ENCODE data around the gene GPR42.
"Not testable (repeated sequence)": the region's sequence is repeated elsewhere in the genome, so short reads cannot be mapped to it uniquely, and the experiment has no call there.

The GPR42 gene

DNA sequence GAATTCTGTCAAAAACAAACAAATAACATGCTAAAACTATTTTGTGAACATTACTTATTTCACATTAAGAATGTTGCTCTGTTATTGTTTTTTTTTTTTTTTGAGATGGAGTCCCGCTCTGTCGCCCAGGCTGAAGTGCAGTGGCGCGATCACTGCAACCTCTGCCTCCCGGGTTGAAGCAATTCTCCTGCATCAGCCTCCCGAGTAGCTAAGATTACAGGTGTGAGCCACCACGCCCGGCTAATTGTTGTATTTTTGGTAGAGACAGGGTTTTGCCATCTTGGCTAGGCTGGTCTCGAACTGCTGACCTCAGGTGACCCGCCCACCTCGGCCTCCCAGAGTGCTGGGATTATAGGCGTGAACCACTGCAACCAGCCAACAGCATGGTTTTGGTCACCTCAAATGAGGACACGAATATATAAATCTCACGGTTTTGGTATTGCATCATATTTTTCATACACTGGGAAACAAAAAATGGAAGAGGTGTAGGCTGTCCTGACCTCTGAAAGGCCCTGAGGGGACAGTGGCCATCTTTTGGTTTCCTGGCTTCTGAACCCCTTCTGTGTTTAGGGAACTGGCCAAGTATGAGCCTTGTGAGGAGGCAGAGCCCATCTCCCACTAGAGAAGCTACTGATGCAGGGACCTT is 25.5 kb downstream of the GPR42 start:
- no peak for DNase-seq (ENCODE audit: low spot score)

DNA sequence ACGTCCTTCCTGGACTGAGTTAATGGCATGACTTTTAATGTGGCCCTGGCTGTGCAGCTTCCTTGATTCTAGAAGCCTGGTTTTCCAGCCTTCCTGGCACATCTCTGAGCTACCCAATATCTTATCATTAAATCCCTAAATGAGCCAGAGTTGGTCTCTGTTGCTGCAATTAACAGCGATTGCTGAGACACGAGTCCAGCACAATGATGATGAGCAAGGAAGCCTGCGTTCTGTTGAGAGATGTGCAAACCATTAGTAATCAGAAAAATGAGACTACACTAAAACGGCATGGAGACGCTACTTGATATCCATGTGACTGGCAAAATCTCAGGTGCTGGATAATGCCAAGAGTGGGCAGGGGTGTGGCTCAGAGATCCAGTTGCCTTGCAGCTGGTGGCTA is 26.2 kb downstream of the GPR42 start:
- no peak for DNase-seq (ENCODE audit: low spot score)

DNA sequence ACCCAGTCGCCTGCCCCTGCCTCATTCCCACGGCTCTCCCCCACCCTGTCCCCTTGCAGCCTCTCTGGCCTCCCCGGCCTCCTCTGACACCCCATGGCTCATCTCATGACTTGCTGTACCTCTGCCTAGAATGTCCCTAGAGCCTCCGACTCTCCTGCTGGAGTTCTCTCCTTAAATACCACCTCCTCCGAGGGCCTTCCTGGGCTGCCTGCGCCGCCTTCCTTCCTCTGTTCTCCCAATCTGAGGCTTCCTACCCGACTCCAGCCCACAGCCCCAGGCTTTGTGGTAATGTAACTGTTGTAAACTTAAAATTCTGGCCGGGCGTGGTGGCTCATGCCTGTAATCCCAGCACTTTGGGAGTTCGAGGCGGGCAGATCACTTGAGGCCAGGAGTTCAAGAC is 27.7 kb downstream of the GPR42 start:
- no peak for DNase-seq (ENCODE audit: low spot score)

DNA sequence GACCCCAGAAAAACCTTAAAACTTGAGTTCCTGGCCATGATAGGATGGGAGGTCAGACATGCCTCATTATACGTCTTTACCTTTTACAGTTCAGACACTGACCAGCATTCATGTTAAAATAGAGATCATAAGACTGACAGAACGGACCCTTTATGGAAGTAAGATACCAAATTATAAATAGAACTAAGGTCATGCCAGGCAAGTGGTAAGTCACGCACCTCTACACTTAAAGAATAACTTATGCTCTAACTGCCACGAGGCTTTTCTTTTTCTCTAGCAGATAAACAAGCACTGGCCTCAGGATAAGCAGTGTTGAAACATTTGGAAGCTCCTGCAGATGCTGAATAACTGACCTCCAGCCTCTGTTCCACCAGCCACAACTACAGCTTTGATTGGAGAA is 28.4 kb downstream of the GPR42 start:
- DNase-seq (ENCODE audit: low spot score) = no peak

GRCh38 chr19:35399948-35400772 is 29.3 kb downstream of the GPR42 start:
- no peak for DNase-seq (ENCODE audit: low spot score)

GRCh38 chr19:35400773-35401100 is 29.9 kb downstream of the GPR42 start:
- no peak for DNase-seq (ENCODE audit: low spot score)

DNA sequence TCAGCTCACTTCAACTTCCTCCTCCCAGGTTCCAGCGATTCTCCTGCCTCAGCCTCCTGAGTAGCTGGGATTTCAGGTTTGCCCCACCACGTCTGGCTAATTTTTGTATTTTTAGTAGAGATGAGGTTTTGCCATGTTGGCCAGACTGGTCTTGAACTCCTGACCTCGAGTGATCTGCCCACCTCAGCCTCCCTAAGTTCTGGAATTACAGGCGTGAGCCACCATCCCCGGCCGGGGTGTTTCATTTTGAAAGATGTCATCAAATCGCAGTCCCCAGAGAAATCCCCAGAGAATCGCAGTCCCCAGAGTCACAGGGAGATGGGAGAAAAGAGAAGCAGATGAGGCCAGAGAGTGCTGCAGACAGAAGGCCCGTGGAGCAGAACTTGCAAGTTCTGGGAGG is 30.5 kb downstream of the GPR42 start:
- not testable (repeated sequence) for DNase-seq (ENCODE audit: low spot score)

DNA sequence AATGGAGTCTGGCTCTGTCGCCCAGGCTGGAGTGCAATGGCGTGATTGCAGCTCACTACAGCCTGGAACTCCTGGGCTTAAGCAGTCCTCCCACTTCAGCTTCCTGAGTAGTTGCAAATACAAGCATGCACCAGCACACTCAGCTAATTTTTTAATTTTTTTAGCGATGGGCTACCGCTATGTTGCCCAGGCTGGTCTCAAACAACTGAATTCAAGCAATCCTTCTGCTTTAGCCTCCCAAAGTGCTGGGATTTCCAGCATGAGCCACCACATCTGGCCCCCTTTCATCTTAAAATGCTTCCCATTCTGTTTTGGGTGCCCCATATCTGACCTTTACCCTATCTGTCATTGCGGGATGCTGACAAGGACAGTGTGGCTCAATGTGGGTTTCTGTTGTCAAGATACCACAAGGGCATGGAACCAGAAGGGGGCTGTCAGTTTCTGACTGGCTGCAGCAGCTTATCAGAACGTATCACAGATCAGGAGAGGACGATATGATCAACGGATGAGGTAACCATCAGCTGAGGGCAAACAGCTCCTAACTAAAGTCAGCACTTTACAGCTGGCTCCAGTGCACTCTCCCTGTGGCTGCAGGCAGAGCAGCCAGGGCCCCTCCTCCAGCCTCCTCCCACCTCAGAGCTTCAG is 32.4 kb downstream of the GPR42 start:
- DNase-seq (ENCODE audit: low spot score) = no peak

DNA sequence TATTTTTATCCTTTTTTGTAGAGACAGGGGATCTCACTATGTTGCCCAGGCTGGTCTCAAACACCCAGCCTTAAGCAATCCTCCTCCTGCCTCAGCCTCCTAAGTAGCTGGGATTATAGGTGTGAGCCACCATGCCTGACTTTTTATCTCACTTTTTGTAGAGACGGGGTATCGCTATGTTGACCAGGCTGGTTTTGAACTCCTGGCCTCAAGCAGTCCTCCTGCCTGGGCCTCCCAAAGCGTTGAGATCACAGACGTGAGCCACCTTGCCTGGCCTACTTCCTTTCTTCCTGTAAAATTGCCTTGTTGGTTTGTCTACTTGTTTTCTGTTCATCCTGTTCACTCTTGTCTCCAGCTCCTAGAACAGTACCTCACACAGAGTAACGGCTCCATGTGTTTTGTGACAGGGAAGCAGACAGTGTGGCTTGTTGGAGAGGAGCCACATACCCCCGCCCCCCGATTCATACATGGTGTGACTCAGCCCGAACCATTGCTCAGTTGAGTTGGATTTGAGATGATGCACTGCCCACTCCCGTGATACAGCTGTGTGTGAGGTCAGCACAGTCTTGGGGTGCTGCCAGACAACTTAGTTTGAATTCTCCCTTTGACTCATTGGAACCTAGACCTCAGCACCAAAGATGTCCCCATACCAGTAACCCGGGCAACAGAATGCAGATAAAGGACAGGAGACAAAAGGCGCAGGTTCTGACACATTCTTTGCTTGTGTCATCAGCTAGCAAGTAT is 34.2 kb downstream of the GPR42 start:
- no peak for DNase-seq (ENCODE audit: low spot score)

DNA sequence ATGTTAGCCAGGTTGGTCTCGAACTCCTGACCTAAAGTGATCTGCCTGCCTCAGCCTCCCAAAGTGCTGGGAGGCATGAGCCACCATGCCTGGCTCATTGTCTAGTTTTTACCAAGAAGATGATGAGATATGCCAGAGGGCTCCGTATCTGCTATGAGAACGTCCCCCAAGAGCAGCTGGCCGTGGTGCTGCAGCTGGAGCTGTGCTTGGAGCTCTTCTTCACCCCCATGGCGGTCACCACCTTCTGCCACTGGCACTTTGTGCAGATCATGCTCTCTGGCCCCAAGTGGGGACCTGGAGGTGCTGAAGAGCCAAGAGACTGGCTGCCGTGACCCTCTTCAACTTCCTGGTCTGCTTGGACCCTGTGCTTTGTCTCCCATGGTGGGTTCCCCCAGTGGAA is 36.8 kb downstream of the GPR42 start:
- no peak for DNase-seq (ENCODE audit: low spot score)

- no peak for DNase-seq (ENCODE audit: low spot score)
Observed at GRCh38 chr19:35408284-35409171, 37.7 kb downstream of the GPR42 start.

- no peak for DNase-seq (ENCODE audit: low spot score)
Observed at GRCh38 chr19:35409191-35409590, 38.3 kb downstream of the GPR42 start.

- DNase-seq (ENCODE audit: low spot score) = no peak
Observed at GRCh38 chr19:35410487-35410886, 39.6 kb downstream of the GPR42 start.

- DNase-seq (ENCODE audit: low spot score) = no peak
Observed at GRCh38 chr19:35414442-35414841, 43.6 kb downstream of the GPR42 start.

- DNase-seq (ENCODE audit: low spot score) = no peak
Observed at GRCh38 chr19:35416331-35416730, 45.5 kb downstream of the GPR42 start.

DNA sequence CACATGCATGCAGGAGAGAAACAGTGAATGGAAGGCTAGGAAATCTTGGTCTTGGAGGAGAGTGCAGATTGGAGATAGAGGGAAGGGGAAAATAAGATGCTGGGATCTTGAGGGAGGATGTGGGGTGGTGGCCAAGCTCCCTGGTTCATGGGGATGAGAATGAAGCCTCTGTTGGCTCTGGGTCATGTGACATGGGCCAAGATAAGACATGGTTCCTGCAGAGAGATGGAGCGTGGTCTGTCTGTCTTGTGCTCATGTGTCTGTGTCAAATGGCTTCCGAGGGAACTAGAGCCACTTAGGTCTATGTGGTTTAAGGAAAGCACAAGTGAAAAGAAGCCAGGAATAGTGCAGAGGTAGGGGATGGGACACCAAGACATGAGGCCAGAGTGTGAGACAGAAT is 46.4 kb downstream of the GPR42 start:
- DNase-seq (ENCODE audit: low spot score) = no peak

- no peak for DNase-seq (ENCODE audit: low spot score)
Observed at GRCh38 chr19:35417713-35418534, 47.1 kb downstream of the GPR42 start.

GRCh38 chr19:35419046-35419445 is 48.2 kb downstream of the GPR42 start:
- no peak for DNase-seq (ENCODE audit: low spot score)

- no peak for DNase-seq (ENCODE audit: low spot score)
Observed at GRCh38 chr19:35419805-35420204, 48.9 kb downstream of the GPR42 start.

DNA sequence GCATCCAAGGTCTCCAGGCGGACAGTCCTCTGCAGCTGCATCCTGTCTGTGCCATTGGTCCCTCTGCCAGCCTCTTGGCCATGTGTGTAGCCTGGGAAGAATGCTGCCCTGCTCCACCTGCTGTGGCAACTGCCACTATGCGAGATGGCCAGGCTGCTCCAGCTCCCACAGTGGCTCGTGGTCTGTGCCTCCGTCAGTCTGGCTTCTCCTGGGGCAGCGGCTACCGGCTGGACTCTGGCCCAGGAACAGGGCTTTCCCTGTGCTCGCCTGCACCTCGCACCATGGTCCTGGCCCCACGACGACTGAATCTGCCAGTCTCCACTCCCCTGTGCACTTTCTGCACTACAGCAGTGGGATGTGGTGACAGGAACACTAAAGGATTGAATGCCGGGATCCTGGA is 50.5 kb downstream of the GPR42 start:
- no peak for DNase-seq (ENCODE audit: low spot score)
